ENCODE measurements around the gene PIP5K1B. TPM values are rescaled to one million over a fixed set of nuclear protein-coding genes. Genes with fewer than 3 reads are reported as not detected.
A peak's percentile ranks its signal among the peaks of the same experiment; 100 is the strongest.

Gene PIP5K1B
- total and polyA plus RNA-seq, 2 of the 13 experiments (the other 11 are each of a cell fraction or from before 2014, with no cell fraction given) = 15.8 to 17.5 TPM

- TF ChIP-seq RERE (CRISPR knock-in tag; IDR thresholded peaks at IDR 0.05; ENCODE audit: low read depth) (no peak), NBN (conservative IDR thresholded peaks at IDR 0.05) (no peak), PRDM10 (CRISPR knock-in tag; IDR thresholded peaks at IDR 0.05; ENCODE audit: low read depth) (no peak), SRF (IDR thresholded peaks at IDR 0.05; ENCODE audit: low read depth, low read length) (no peak), CERS6 (CRISPR knock-in tag; IDR thresholded peaks at IDR 0.05) (no peak), ZNF260 (CRISPR knock-in tag; IDR thresholded peaks at IDR 0.05; ENCODE audit: borderline replicate concordance, low read depth) (no peak), ZFP90 (CRISPR knock-in tag; IDR thresholded peaks at IDR 0.05; ENCODE audit: borderline replicate concordance) (peak; percentile 46), SMAD3 (CRISPR knock-in tag; IDR thresholded peaks at IDR 0.05) (peak; percentile 76; the same call in 1 of the 2 replicates), SOX13 (IDR thresholded peaks at IDR 0.05) (no peak), SOX13 (CRISPR knock-in tag; conservative IDR thresholded peaks at IDR 0.05 in 1 of 2, IDR thresholded peaks at IDR 0.05 in 1 of 2) (peak in 1 of 2 experiments; percentile 64; a peak in 1 of 4 replicates), RNF219 (CRISPR knock-in tag; IDR thresholded peaks at IDR 0.05) (no peak), CAMTA2 (CRISPR knock-in tag; IDR thresholded peaks at IDR 0.05; ENCODE audit: borderline replicate concordance) (no peak), ATRX (CRISPR knock-in tag; IDR thresholded peaks at IDR 0.05; ENCODE audit: borderline replicate concordance) (no peak), LBX2 (CRISPR knock-in tag; IDR thresholded peaks at IDR 0.05; ENCODE audit: borderline replicate concordance) (no peak), NRL (CRISPR knock-in tag; IDR thresholded peaks at IDR 0.05; ENCODE audit: borderline replicate concordance) (no peak; the same call in 1 of the 2 replicates)
Measured at GRCh38 chr9:69035438-69036308, 330.6 kb downstream of the PIP5K1B start, which contains the start of gene FXN (continued).
